HG02938 (cell line): Measurements from ENCODE around the gene TFF1.

ENCODE experiments used
- ATAC-seq: cut with Tn5 transposase; IDR thresholded peaks from one replicate; pipeline ENCODE4 v1.9.1; 2021; ENCODE audit warnings: mild to moderate bottlenecking, moderate library complexity; ENCODE audit not compliant: unreplicated experiment

Gene TFF1

DNA sequence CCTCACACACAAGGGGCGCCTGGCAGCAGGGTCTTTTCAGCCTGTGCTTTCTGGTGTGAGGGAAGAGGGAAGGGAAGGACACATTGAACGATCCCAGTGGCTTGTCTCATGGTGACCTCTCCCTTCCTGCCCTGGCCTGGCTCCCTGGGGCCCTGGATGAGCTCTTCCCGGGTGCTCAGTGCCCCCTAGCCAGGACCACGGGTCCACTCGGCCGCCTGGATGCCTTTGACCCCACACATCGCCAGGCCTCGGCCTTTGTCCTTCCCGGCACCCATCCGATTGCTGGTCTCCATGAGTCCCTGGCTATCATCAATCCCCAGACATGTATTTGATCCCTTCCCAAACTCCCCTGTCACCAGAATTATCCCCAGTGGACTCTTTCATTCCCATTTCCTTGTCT is 45.1 kb downstream of the TFF1 start:
- ATAC-seq, result no peak

DNA sequence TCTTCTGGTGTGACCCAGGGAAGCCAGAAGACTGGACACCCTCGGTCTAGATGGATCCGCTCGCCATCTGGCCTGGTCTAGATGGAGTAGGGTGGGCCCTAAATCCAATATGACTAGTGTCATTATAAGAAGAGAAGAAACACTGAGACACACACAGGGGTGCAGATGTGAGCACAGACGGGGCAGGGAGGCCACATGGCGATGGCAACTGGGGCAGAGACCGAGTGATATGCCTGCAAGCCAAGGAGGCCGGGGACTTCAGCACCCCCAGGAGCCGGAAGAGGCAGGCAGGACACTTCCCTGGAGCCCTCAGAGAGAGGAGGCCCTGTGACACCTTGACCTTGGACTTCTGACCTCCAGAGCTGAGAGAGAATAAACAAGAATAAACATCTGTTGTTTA is 45.5 kb downstream of the TFF1 start:
- no peak for ATAC-seq

DNA sequence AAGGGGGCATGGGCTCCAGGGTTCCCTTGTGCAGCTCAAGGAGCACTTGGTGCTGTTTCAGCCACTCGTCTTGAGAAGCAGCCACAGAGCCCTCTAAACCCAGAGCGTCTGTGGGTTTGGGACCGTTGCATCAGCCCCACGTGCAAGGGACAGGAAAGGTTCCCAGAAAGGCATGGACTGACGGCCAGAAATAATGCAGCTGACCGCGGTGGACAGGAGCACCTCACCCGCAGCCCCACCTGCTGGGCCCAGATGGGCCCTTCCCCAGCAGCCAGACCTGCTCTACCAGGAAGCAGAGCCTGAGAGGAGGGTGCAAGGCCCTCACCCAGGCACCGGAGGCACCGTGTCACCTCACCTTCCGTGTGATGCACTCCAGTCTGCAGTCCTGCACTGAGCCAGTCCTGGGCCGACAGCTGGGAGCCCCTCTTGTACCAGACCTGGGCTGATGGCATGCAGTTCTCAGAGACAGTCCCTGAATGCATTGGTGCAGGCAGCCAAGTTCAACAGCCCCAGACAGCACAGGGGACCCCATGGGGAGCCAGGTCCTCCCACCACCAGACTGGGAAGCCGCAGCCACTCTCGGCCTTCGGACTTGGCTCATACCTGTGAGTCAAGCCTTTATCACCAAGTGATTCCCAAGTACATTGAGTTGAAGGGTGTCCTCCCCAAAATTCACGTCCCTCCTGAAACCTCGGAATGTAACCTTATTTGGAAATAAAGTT is 46.3 kb downstream of the TFF1 start:
- no peak for ATAC-seq

DNA sequence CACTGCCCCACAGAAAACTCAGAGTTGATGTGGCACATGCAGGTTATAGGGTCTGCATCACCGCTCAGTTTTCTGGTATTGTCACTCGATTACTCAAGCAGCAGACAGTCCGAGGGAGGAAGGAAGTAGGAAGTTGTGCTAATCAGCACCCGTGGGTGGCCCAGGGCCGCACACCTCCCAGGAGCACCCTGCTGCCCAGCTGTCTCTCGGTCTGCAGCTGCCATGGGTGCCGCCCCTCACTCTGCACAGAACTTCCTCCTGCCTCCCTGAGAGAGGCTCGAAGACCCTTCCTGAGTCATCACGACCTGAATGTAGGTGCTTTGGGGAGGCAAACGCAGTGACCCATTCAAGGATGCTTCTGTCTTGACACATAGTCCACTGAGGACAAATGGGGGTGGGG is 47.0 kb downstream of the TFF1 start:
- ATAC-seq, result no peak

DNA sequence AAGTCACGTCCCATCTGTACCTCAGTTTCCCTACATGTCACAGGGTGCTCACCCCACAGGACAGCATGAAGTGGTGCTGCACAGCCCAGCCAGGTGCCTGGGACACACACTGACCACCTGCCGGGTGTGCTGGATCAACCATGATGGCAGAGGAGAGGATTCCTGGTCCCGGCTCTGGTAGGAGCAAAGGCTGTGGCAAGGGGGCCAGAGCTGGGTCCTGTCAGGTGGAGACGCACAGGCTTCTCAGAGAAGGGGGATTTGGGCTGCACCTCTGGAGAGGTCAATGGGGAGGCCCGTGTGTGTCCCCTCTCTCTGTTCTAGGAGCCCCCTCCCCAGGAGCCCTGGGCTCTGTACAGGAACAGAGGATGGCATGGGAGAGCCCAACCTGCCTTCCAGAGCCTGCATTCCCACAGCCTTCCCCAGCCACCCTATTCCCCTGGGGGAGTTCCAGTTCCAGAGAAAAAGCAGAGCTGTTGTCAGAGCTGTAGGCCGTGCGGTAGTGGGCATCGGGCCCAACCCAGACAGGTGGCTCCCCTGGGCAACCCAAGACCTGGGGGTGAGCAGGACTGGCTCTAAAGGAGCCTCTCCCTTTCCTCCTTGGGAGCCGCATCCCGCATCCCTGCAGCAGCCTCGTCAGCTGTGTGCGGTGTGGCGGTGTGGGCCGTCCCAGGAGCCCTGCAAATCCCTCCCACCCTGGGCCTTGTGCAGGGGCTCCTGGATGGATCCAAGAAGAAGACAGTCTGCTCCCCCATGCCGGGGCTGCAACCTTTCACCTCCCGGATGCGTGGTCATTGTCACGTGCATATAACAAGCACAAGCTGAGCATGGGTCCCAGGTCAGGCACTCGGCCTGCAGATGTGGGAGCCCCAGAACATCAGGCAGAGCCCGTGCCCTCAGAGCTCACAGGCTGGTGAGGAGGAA is 48.2 kb downstream of the TFF1 start:
- ATAC-seq, result no peak

DNA sequence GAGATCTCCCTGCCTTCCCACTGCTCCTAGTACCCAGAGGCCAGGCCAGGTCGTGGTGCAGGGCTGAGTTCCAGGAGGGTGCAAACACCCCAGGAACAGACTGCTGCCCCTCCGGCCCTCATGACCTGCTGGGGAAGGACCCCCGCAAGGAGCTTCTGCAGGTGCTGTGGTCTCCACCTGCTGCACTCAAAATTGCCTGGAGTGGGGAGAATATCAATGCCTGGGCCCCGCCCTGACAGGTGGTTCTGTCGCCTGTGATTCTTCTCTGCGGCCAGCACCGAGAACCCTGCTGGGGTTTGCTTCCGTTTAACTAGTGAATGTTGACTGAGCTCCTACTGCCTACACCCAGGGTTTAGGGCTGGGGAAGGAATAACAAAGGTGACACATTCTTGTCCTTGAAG is 49.0 kb downstream of the TFF1 start:
- ATAC-seq, result no peak

DNA sequence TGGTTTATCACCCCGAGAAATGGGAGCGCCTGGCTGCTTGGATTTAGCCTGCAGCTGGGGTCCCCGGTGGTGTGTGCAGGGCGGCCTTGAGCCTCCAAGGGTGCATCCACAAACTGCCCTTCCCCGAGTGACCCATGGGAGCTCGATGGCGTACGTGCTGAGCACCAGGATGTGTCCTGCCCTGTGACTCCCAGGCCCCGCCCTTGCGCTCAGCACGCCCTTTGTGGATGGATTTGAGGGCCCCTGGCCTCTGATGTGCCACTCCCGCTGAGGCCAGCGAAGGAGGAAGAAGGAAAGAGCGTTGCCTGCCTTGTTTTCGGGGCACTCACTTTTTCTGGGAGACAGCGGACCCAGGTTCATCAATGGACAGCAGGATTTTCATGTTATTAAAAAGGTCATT is 49.4 kb downstream of the TFF1 start:
- ATAC-seq, result no peak

DNA sequence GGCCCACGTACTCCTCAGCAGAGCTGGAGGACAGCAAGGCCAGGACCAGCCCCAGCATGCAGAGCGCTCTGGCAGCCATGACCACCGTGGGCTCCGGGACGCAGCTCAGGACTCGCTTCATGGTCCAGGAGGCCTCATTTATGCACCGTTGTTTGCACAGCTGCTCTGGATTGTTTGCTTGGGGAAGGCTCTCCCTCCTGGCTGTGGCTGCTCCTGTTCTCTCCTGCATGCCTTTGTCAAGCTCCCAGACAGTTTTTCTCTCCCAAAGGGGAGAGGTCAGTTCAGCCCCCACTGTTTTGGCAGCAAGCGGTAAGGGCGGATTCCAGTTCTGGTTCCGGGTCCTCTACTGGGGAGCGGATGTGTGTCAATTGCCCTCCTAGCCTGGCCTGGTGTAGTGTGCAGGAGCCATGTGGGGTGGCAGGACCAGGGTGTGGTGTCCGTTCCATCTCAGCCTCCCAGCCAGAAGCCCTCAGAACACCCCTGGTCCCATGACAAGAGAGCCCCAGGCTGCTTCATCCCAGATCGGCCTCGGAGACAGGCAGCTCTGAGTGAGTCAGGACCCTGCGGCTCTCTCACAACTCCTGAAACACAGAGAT is 50.9 kb downstream of the TFF1 start, which contains the start of gene TFF3:
TSS of gene TFF3 (minus strand) at position 114 of the 596 bp plus-strand sequence. CDS start at position 79, 35 bp downstream.
- no peak for ATAC-seq

DNA sequence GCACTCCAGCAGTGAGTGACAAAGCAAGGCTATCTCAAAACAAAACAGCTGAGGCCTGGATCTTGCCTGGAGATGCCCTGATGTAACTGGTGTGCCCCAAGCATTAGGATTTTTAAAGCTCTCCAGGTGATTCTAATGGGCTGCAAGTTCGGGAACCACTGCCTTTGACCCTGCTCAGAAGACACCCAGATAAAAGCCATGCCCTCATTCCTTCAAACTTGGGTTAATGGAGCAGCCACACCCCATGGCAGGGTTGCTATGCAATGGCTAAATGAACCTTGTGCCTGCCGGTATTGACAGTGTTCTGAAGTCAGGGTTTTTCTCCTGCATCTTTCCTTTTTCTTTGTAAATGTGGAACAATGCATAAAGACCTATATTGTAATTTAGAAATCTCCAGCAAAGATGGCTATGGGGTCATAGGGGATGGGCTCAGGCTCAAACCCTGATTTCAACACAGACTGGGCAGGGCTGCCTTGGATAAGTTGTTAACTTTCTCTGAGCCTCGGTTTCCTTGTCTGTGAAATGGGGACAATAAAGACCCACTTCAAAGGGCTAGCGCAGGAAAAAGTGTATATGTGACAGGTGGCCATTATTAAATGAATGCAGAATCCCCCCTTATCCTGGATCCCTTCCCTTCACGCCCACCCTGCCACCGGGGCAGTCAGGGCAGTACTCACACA is 51.6 kb downstream of the TFF1 start:
- no peak for ATAC-seq

DNA sequence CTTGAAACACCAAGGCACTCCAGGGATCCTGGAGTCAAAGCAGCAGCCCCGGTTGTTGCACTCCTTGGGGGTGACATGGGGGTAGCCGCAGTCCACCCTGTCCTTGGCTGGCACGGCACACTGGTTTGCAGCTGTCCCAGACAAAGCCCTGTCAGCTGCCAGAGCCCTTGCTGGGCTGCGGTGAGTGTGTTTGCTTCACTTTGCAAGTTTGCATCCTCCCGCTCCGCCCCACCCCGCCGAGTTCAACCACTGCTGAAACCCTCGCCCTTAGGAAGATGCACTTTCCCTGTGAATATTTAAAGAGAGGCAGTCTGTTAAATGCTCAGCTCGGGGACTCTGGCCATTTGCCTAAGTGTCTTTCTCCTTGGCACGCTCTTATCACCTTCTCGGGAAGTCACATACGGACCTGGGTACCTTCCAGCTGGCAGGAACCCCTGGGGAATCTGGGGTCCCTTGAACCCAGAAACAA is 52.8 kb downstream of the TFF1 start:
- no peak for ATAC-seq

DNA sequence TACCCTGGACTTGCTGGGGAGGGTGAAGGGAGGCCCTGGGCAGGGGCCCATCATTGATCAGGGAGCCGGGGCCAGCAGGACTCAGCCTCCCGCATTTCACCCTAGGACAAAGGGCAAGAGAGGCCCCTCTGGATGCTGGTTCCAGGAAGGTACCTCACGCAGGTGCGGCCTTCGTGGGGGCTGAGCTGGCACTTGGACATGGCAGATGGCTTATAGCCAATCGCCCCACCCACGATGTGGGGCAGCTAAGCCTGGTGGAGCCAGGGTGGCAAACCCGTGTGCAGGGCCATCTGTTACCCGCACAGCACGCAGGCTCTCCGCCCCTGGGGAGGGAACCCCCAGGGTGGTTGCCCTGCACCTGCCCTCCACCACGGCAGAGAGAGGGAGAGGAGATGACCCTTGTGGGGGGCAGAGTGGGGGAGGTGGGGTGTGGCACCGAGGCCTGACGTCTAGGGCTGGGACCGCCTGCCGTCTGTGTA is 53.7 kb downstream of the TFF1 start:
- ATAC-seq, result no peak
